GM18951 (cell line): Measurements from ENCODE around the gene MICU1.

Source experiments
- POLR2A ChIP-seq: IDR thresholded peaks from 4 replicates; pipeline ENCODE4 v1.6.1; 2011; ENCODE audit warnings: mild to moderate bottlenecking; ENCODE audit not compliant: insufficient read length, insufficient read depth; ENCODE audit errors: extremely low read depth
- in situ Hi-C: fragments of 300-500 bp; cut with MboI; formaldehyde crosslinking; loops from one replicate; pipeline ENCODE4 v1.12.0; 2022; ENCODE audit warnings: low sequenced_read_pairs, mixed read lengths, inconsistent platforms; ENCODE audit not compliant: unreplicated experiment

Gene MICU1

GRCh38 chr10:72605122-72605521 lies 20.8 kb downstream of the MICU1 start:
- no peak for TF ChIP-seq POLR2A
- in situ Hi-C loops, result no loop called here

GRCh38 chr10:72601144-72601543 lies 24.7 kb downstream of the MICU1 start:
- in situ Hi-C loops, result no loop called here
- TF ChIP-seq POLR2A, result no peak

GRCh38 chr10:72598769-72599701 lies 26.8 kb downstream of the MICU1 start:
- in situ Hi-C loops, result no loop called here
- no peak for TF ChIP-seq POLR2A

- in situ Hi-C loops, result no loop called here
- TF ChIP-seq POLR2A, result no peak
Measured at GRCh38 chr10:72597897-72598296, 28.0 kb downstream of the MICU1 start.

- in situ Hi-C loops, result no loop called here
- no peak for TF ChIP-seq POLR2A
Measured at GRCh38 chr10:72595436-72595835, 30.4 kb downstream of the MICU1 start.

- in situ Hi-C loops, result no loop called here
- TF ChIP-seq POLR2A, result no peak
Measured at GRCh38 chr10:72593963-72594362, 31.9 kb downstream of the MICU1 start.

GRCh38 chr10:72588266-72588665 lies 37.6 kb downstream of the MICU1 start:
- no peak for TF ChIP-seq POLR2A
- in situ Hi-C loops, result no loop called here

GRCh38 chr10:72587568-72587967 lies 38.3 kb downstream of the MICU1 start:
- in situ Hi-C loops, result no loop called here
- no peak for TF ChIP-seq POLR2A

GRCh38 chr10:72574636-72575035 lies 51.2 kb downstream of the MICU1 start:
- no peak for TF ChIP-seq POLR2A
- in situ Hi-C loops, result no loop called here

GRCh38 chr10:72573079-72573478 lies 52.8 kb downstream of the MICU1 start:
- no peak for TF ChIP-seq POLR2A
- in situ Hi-C loops, result no loop called here

GRCh38 chr10:72567889-72568640 lies 57.8 kb downstream of the MICU1 start:
- TF ChIP-seq POLR2A, result no peak
- in situ Hi-C loops, result no loop called here

GRCh38 chr10:72567421-72567820 lies 58.5 kb downstream of the MICU1 start:
- in situ Hi-C loops, result no loop called here
- TF ChIP-seq POLR2A, result no peak

- in situ Hi-C loops, result no loop called here
- TF ChIP-seq POLR2A, result no peak
Measured at GRCh38 chr10:72564596-72564995, 61.3 kb downstream of the MICU1 start.
